Activated B cell treated with CpG ODN at 0.5 μM for 24 hours (primary cell): ENCODE data around the gene FCRLB. TPM values are rescaled to one million over a fixed set of nuclear protein-coding genes. Genes with fewer than 3 reads are reported as not detected.
"Not testable (repeated sequence)": the region's sequence is repeated elsewhere in the genome, so short reads cannot be mapped to it uniquely, and the experiment has no call there.

ENCODE experiments used
- ATAC-seq: fragments of 200-7000 bp; cut with Tn5 transposase; one replicate; pipeline ENCODE4 v1.10.0; 2021; ENCODE audit warnings: low read depth, mild to moderate bottlenecking, moderate library complexity
- CTCF ChIA-PET: fragments of 350-600 bp; sonication (Branson Sonifier 250); formaldehyde crosslinking; loops from one replicate; lab custom pipeline; 2021; ENCODE audit warnings: antibody characterized with exemption; lab: Charles Lee
- POLR2A ChIA-PET: fragments of 350-600 bp; sonication (Branson Sonifier 250); formaldehyde crosslinking; loops from one replicate; lab custom pipeline; 2021; ENCODE audit warnings: antibody characterized with exemption; lab: Charles Lee
- DNase-seq: peaks from one replicate; pipeline ENCODE4 v3.0.0; 2022
- H3K27ac Mint-ChIP-seq: one replicate; pipeline ENCODE4 v1.8.0; 2020; ENCODE audit warnings: mixed read lengths
- H3K27me3 Mint-ChIP-seq: one replicate; pipeline ENCODE4 v1.8.0; 2021; ENCODE audit warnings: mixed read lengths
- H3K36me3 Mint-ChIP-seq: one replicate; pipeline ENCODE4 v1.8.0; 2021; ENCODE audit warnings: low read depth, mixed read lengths
- H3K4me1 Mint-ChIP-seq: one replicate; pipeline ENCODE4 v1.8.0; 2021; ENCODE audit warnings: mixed read lengths
- H3K4me3 Mint-ChIP-seq: one replicate; pipeline ENCODE4 v1.8.0; 2020; ENCODE audit warnings: mild to moderate bottlenecking, mixed read lengths
- H3K9me3 Mint-ChIP-seq: one replicate; pipeline ENCODE4 v1.8.0; 2020; ENCODE audit warnings: mixed read lengths
- CTCF ChIP-seq: fragments of 200-600 bp; IDR thresholded peaks from one replicate; pipeline ENCODE4 v1.8.0; 2022; ENCODE audit warnings: antibody characterized with exemption, mild to moderate bottlenecking
- intact Hi-C: fragments of 100-400 bp; cut with micrococcal nuclease; formaldehyde crosslinking; loops from one replicate; pipeline ENCODE4 v1.15.1; 2024
- total RNA-seq: library from RNA; stranded (reverse); gene quantifications from 2 replicates; pipeline ENCODE4 v1.2.3, GENCODE V29; 2022

FCRLB gene
- total RNA-seq, 1 donor from 2014 or later, result 2.1 TPM

DNA sequence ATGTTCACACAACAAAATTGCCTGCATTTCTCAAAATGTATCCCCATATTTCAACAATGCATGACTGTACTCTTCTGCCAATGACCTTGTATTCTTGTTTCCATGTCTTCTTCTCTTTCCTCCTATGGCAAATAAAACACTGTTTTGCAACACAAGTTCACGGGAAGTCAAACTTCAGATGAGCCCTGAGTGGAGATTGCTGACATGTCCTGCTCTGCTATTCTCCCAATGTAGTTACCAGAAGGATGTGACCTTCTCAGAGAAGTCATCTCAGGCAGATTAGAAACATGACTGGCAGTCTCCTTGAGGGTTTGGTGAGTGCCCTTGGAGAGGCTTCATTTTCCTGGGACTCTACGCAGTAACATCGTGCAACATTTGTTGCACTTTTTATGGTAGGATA, 42.8 kb upstream of the FCRLB start:
- no peak for DNase-seq
- TF ChIP-seq CTCF, result no peak
- ATAC-seq, result no peak
- ChIA-PET CTCF (no interaction called here), POLR2A (no interaction called here)
- intact Hi-C loops, result no loop called here
- Mint-ChIP-seq H3K4me3 (no peak overlapping the region), H3K4me1 (no peaks in the 10 kb centered on the region), H3K27ac (no peak overlapping the region), H3K36me3 (peaks cover 47% of the 10 kb centered on the region), H3K27me3 (no peaks in the 10 kb centered on the region), H3K9me3 (no peaks in the 10 kb centered on the region)

DNA sequence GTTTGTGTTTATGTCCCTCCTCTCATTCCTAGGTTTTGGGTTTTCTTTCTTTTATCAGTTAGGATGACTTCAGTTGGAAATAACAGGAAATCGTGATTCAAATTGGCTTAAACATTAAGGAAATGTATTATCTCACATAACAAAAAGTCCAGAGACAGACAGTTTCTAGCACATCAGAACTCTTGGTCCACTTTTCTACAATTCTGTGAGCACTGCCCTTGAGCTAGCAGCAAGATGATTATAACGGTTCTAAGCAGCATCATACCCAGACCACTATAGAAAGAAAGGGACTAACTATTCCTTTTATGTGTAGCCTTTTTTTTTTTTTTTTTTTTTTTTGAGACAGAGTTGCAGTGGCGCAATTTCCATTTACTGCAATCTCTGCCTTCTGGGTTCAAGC, 39.5 kb upstream of the FCRLB start:
- intact Hi-C loops, result loop anchor here (2.0 kb wide), 1 partner anchor 23 kb away; no protein-coding TSS in a partner anchor
- ATAC-seq (no peak), DNase-seq (no peak)
- no peak for TF ChIP-seq CTCF
- H3K9me3 Mint-ChIP-seq, result no peaks in the 10 kb centered on the region
- peak overlapping the region; percentile 1 for H3K27ac Mint-ChIP-seq
- POLR2A ChIA-PET, result interaction anchor here (0.7 to 1.9 kb wide), 4 partner anchors 23 to 345 kb away, joined by 3 to 5 read pairs (median 4); no protein-coding TSS in a partner anchor
- CTCF ChIA-PET, result interaction anchor here (0.6 kb wide), 1 partner anchor 10 kb away, joined by 3 read pairs; no protein-coding TSS in a partner anchor
- H3K4me3 Mint-ChIP-seq, result no peak overlapping the region
- H3K4me1 Mint-ChIP-seq, result no peaks in the 10 kb centered on the region
- no peaks in the 10 kb centered on the region for H3K27me3 Mint-ChIP-seq
- H3K36me3 Mint-ChIP-seq, result peaks cover 33% of the 10 kb centered on the region

GRCh38 chr1:161688946-161689345, 32.4 kb upstream of the FCRLB start:
- H3K36me3 Mint-ChIP-seq, result peaks cover 12% of the 10 kb centered on the region
- H3K4me3 Mint-ChIP-seq, result no peak overlapping the region
- intact Hi-C loops, result no loop called here
- no peak for TF ChIP-seq CTCF
- DNase-seq (no peak), ATAC-seq (no peak)
- no peaks in the 10 kb centered on the region for H3K27me3 Mint-ChIP-seq
- H3K4me1 Mint-ChIP-seq, result peaks cover 7% of the 10 kb centered on the region
- ChIA-PET POLR2A (interaction anchor here (0.7 to 1.4 kb wide), 2 partner anchors 37 to 77 kb away, joined by 3 to 5 read pairs; no protein-coding TSS in a partner anchor), CTCF (no interaction called here)
- no peak overlapping the region for H3K27ac Mint-ChIP-seq
- H3K9me3 Mint-ChIP-seq, result no peaks in the 10 kb centered on the region

DNA sequence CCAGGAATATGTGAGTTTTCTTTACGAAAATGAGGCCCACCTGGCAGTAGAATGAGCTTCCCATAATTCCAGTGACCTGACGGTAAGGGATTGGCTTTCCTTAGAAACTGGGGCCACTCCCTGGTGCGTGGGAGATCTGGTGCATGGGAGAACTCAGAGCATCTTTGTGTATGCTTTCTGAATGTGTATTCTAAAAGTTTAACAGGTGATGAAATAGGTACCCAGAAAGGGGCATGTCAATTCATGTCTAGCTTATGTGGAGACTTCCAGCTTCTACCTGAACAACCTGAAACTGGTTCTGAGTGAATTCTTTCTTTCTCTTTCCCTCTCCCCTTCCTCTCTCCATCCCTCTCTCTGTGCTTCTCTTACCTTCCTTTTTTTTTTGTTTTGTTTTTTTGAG, 29.5 kb upstream of the FCRLB start:
- ChIA-PET CTCF (interaction anchor here (0.7 kb wide), 1 partner anchor 10 kb away, joined by 3 read pairs; no protein-coding TSS in a partner anchor), POLR2A (interaction anchor here (0.5 to 1.7 kb wide), 3 partner anchors 14 to 15 kb away, joined by 8 to 9 read pairs (median 8); partner anchors contain the start of gene FCRLA)
- H3K27me3 Mint-ChIP-seq, result no peaks in the 10 kb centered on the region
- peaks cover 7% of the 10 kb centered on the region for H3K4me1 Mint-ChIP-seq
- H3K36me3 Mint-ChIP-seq, result peaks cover 4% of the 10 kb centered on the region
- ATAC-seq (no peak), DNase-seq (no peak)
- H3K27ac Mint-ChIP-seq, result no peak overlapping the region
- intact Hi-C loops, result no loop called here
- no peaks in the 10 kb centered on the region for H3K9me3 Mint-ChIP-seq
- TF ChIP-seq CTCF, result no peak
- no peak overlapping the region for H3K4me3 Mint-ChIP-seq

- H3K9me3 Mint-ChIP-seq, H3K27me3 Mint-ChIP-seq, H3K4me3 Mint-ChIP-seq, ATAC-seq, H3K27ac Mint-ChIP-seq, intact Hi-C loops, H3K4me1 Mint-ChIP-seq, DNase-seq, CTCF ChIA-PET, H3K36me3 Mint-ChIP-seq: not testable (repeated sequence)
- POLR2A ChIA-PET, result interaction anchor here (0.9 to 1.7 kb wide), 2 partner anchors 10 to 14 kb away, joined by 3 to 8 read pairs; partner anchors contain the start of gene FCRLA
Observed at GRCh38 chr1:161693020-161693712, 28.2 kb upstream of the FCRLB start.

- H3K9me3 Mint-ChIP-seq, H3K27me3 Mint-ChIP-seq, ATAC-seq, CTCF ChIA-PET, H3K36me3 Mint-ChIP-seq, H3K4me3 Mint-ChIP-seq, H3K4me1 Mint-ChIP-seq, H3K27ac Mint-ChIP-seq, DNase-seq, intact Hi-C loops, POLR2A ChIA-PET: not testable (repeated sequence)
Observed at GRCh38 chr1:161698302-161698701, 23.0 kb upstream of the FCRLB start.
